Spleen (tissue), 11 donors: ENCODE measurements around the gene KCND3. TPM values are rescaled to one million over a fixed set of nuclear protein-coding genes. Genes with fewer than 3 reads are reported as not detected.

Experiments
- DNase-seq: peaks from one replicate; pipeline ENCODE4 v3.0.0-alpha.2; 2020
- H3K27ac ChIP-seq, 8 donors: fragments of 200-600 bp; sonication (generic) in 7 of 8; 1 replicate in 4 of 8; 2 replicates in 4 of 8; pipeline versions ENCODE4 v1.5.0 to v1.8.0; 2016 to 2021; ENCODE audit warnings: inconsistent platforms in 4 of 8, mild to moderate bottlenecking in 4 of 8, moderate library complexity in 1 of 8
- H3K27me3 ChIP-seq, 7 donors: fragments of 200-600 bp; sonication (generic) in 6 of 7; replicated peaks in 1 of 7; 1 replicate in 4 of 7; 2 replicates in 3 of 7; pipeline versions ENCODE4 v1.5.0 to v1.8.0; 2016 to 2021; ENCODE audit warnings: inconsistent platforms in 3 of 7, mild to moderate bottlenecking in 1 of 7
- H3K36me3 ChIP-seq, 6 donors: fragments of 200-600 bp; sonication (generic) in 5 of 6; 1 replicate in 4 of 6; 2 replicates in 2 of 6; pipeline versions ENCODE4 v1.5.0 to v1.8.0; 2016 to 2021; ENCODE audit warnings: inconsistent platforms in 2 of 6
- H3K4me1 ChIP-seq, 6 donors: fragments of 200-600 bp; sonication (generic) in 5 of 6; 1 replicate in 3 of 6; 2 replicates in 3 of 6; pipeline versions ENCODE4 v1.5.0 to v1.8.0; 2016 to 2021; ENCODE audit warnings: inconsistent platforms in 3 of 6
- H3K4me3 ChIP-seq, 8 donors: fragments of 200-600 bp; sonication (generic) in 7 of 8; 1 replicate in 4 of 8; 2 replicates in 4 of 8; pipeline versions ENCODE4 v1.5.0 to v1.8.0; 2016 to 2021; ENCODE audit warnings: inconsistent platforms in 4 of 8, mild to moderate bottlenecking in 4 of 8, moderate library complexity in 2 of 8
- H3K9me3 ChIP-seq, 8 donors: fragments of 200-600 bp; sonication (generic) in 7 of 8; 1 replicate in 4 of 8; 2 replicates in 4 of 8; pipeline versions ENCODE4 v1.5.0 to v1.8.0; 2016 to 2021; ENCODE audit warnings: inconsistent platforms in 4 of 8
- POLR2A ChIP-seq, 3 donors: fragments of 450-650 bp; IDR thresholded peaks; one replicate each; pipeline ENCODE4 v1.5.1; 2017; ENCODE audit warnings: antibody characterized with exemption in 3 of 3, mild to moderate bottlenecking in 1 of 3
- POLR2AphosphoS5 ChIP-seq, 3 donors: sonication (generic); formaldehyde crosslinking; IDR thresholded peaks; one replicate each; pipeline ENCODE4 v1.5.1; 2017; ENCODE audit warnings: antibody characterized with exemption in 3 of 3
- WGBS, 5 donors: extraction: QIAGEN DNeasy Blood & Tissue Kit in 3 of 5; methylation state at CpG; one replicate each; pipeline versions ENCODE4 v1.1.5 to v1.1.7; 2013 to 2018; 5-methylcytosine and 5-hydroxymethylcytosine counted together
- intact Hi-C: fragments of 100-400 bp; cut with DNase I; formaldehyde crosslinking; loops from one replicate; pipeline ENCODE4 v1.15.0; 2023; ENCODE audit warnings: low total_unique reads
- polyA plus RNA-seq, 3 donors: library from polyadenylated mRNA; stranded (reverse); fragments of 200-250 nt; gene quantifications; one replicate each; pipeline ENCODE4 v1.2.1, GENCODE V29; 2013
- total RNA-seq, 7 donors: library from RNA; depleted of rRNA in 3 of 7; stranded (reverse); fragments of >200 nt in 3 of 7; fragmentation: NEBNext Ultra II Directional in 4 of 7; extraction: Animal tissue kit (Norgen Biotek cat#: 25700) in 4 of 7; gene quantifications; one replicate each; pipeline versions ENCODE4 v1.1.0 to v1.2.1, GENCODE V29; 2016 to 2021
- TF ChIP-seq, protein P1 (sequence below), 11 experiments: fragments of 200-600 bp in 7 of 11; fragments of 450-650 bp in 4 of 11; sonication (generic) in 4 of 11; IDR thresholded peaks in 8 of 11; conservative IDR thresholded peaks in 3 of 11; 1 replicate in 7 of 11; 2 replicates in 4 of 11; pipeline versions ENCODE4 v1.4.0 to v1.8.0; 2016 to 2021; ENCODE audit warnings: antibody characterized with exemption in 11 of 11, inconsistent platforms in 4 of 11, mild to moderate bottlenecking in 1 of 11
- donor health status: healthy with polysubstance abuse.
- donor health status: DM: no; HTN: no; CAD: no; lungs with moderate emphysema.
- donor health status: DM: no; HTN: no; CAD: no.
- donor health status: Bipolar disorder and iron deficiency.
- donor health status: healthy.
- donor health status: DM: no; HTN: no; CAD: no.
- donor health status: DM: yes; HTN: yes; CAD: no.

Gene KCND3
- total and polyA plus RNA-seq, 10 donors: 0.67 to 14.2 (median 8.6) TPM

DNA sequence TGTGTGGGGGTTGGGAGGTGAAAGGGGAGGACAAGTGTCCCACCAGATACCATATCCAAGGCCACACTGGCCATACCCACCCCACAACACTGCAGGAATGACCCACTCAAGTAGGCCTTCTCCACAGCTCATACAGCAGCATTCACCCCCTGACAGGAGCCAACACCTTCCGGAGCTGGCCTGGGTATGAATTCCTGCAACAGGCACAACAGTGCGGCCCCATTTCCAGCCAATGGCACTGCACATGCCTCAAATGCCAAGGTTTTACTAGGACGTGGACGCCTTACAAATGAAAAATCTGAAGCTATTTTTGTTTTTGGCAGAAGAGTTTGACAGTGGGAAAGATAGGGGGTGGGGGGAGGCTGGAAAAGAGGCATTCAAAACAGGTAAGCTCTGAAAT lies 2.0 kb downstream of the KCND3 start:
- Histone ChIP-seq H3K27me3 (peaks cover 0 to 60% (median 28%) of the 10 kb centered on the region in 7 donors), H3K27ac (no peak overlapping the region), H3K9me3 (no peaks in the 10 kb centered on the region), H3K4me1 (peaks cover 8 to 42% (median 26%) of the 10 kb centered on the region in 6 donors), H3K4me3 (no peak overlapping the region), H3K36me3 (peaks cover 0 to 4% (median 0%) of the 10 kb centered on the region in 6 donors)
- no peak for TF ChIP-seq POLR2A (IDR thresholded peaks at IDR 0.05)
- TF ChIP-seq, protein P1, sequence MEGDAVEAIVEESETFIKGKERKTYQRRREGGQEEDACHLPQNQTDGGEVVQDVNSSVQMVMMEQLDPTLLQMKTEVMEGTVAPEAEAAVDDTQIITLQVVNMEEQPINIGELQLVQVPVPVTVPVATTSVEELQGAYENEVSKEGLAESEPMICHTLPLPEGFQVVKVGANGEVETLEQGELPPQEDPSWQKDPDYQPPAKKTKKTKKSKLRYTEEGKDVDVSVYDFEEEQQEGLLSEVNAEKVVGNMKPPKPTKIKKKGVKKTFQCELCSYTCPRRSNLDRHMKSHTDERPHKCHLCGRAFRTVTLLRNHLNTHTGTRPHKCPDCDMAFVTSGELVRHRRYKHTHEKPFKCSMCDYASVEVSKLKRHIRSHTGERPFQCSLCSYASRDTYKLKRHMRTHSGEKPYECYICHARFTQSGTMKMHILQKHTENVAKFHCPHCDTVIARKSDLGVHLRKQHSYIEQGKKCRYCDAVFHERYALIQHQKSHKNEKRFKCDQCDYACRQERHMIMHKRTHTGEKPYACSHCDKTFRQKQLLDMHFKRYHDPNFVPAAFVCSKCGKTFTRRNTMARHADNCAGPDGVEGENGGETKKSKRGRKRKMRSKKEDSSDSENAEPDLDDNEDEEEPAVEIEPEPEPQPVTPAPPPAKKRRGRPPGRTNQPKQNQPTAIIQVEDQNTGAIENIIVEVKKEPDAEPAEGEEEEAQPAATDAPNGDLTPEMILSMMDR (IDR thresholded peaks at IDR 0.05 in 8 of 11, conservative IDR thresholded peaks at IDR 0.05 in 3 of 11): no peak
- no peak for TF ChIP-seq POLR2AphosphoS5 (IDR thresholded peaks at IDR 0.05)
- 79 to 93% (median 87%) methylated on average over 4 of the region's 4 CpGs for WGBS, 5 donors
- intact Hi-C loops: no loop called here
- DNase-seq: no peak

DNA sequence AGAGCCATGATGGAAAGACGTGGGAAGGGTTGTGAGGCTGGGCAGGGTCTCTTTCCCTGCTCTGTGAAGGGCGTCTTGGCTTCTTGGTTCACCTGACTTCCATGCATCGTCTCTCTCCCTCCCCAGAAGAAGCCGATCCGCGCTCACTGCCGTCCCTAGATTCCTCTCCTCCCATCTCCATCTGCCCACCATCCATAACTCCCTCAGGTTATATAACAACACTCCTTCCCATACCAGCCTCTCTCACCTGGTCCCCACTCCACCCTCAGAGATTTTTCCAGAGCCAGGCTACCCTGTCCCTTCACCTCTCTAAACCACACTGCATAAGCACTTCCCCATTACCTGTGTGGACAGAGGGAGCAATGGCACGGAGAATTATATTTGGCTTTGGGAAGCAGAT lies 6.0 kb downstream of the KCND3 start:
- Histone ChIP-seq H3K27ac (no peak overlapping the region), H3K9me3 (no peaks in the 10 kb centered on the region), H3K4me1 (peaks cover 0 to 7% (median under 1%) of the 10 kb centered on the region in 6 donors), H3K36me3 (peaks cover 0 to 14% (median 0%) of the 10 kb centered on the region in 6 donors), H3K4me3 (no peak overlapping the region), H3K27me3 (peaks cover 0 to 27% (median 8%) of the 10 kb centered on the region in 7 donors)
- WGBS, 5 donors: 81 to 87% (median 83%) methylated on average over 8 of the region's 8 CpGs
- intact Hi-C loops: no loop called here
- no peak for TF ChIP-seq POLR2AphosphoS5 (IDR thresholded peaks at IDR 0.05)
- TF ChIP-seq, protein P1 (IDR thresholded peaks at IDR 0.05 in 8 of 11, conservative IDR thresholded peaks at IDR 0.05 in 3 of 11): no peak
- no peak for TF ChIP-seq POLR2A (IDR thresholded peaks at IDR 0.05)
- DNase-seq: no peak

DNA sequence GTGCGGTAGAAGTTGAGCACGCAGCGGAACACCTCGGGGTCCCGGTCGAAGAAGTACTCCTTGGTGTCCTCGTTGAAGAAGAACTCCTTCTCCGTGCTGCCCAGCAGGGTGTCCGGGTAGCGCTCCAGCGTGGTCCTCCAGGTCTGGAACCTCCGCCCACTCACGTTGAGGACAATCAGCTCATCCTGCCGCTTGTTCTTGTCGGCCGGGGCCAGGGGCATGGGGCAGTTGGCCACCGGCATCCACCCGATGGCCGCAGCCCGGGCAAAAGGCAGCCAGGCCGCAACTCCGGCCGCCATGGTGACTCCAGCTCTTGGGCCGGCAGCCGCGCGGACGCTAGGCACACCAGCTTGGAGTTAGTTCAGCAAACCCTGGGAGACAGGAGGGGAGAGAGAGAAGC lies 7.0 kb downstream of the KCND3 start:
- intact Hi-C loops: no loop called here
- WGBS, 5 donors: 93 to 97% (median 94%) methylated on average over 28 of the region's 28 CpGs
- Histone ChIP-seq H3K27me3 (peaks cover 0 to 27% (median 0%) of the 10 kb centered on the region in 7 donors), H3K27ac (no peak overlapping the region), H3K9me3 (no peaks in the 10 kb centered on the region), H3K4me3 (no peak overlapping the region), H3K4me1 (no peaks in the 10 kb centered on the region), H3K36me3 (peaks cover 0 to 14% (median 0%) of the 10 kb centered on the region in 6 donors)
- no peak for DNase-seq
- TF ChIP-seq, protein P1 (IDR thresholded peaks at IDR 0.05 in 8 of 11, conservative IDR thresholded peaks at IDR 0.05 in 3 of 11): no peak
- TF ChIP-seq POLR2A (IDR thresholded peaks at IDR 0.05) (no peak), POLR2AphosphoS5 (IDR thresholded peaks at IDR 0.05) (no peak)

DNA sequence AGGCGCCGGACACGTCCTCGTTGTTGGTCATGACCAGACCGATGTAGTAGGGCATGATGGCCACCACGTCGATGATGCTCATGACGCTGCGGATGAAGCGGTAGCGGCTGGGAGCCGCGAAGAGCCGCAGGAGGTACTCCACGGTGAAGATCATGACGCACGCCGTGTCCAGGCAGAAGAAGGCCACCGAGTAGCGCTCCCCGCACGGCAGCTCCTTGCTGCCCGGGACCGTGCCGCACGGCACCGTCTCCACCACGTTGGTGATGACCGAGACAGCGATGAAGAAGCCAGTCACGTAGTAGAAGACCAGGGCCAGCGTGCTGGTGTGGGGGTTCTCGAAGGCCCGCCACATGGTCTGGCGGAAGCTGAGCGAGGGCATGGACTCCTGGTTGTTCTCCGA lies 7.6 kb downstream of the KCND3 start:
- intact Hi-C loops: no loop called here
- DNase-seq: no peak
- Histone ChIP-seq H3K9me3 (no peaks in the 10 kb centered on the region), H3K36me3 (peaks cover 0 to 15% (median 0%) of the 10 kb centered on the region in 6 donors), H3K4me1 (no peaks in the 10 kb centered on the region), H3K27ac (no peak overlapping the region), H3K27me3 (peaks cover 0 to 27% (median 0%) of the 10 kb centered on the region in 7 donors), H3K4me3 (no peak overlapping the region)
- TF ChIP-seq POLR2AphosphoS5 (IDR thresholded peaks at IDR 0.05): no peak
- TF ChIP-seq, protein P1 (IDR thresholded peaks at IDR 0.05 in 8 of 11, conservative IDR thresholded peaks at IDR 0.05 in 3 of 11): no peak
- no peak for TF ChIP-seq POLR2A (IDR thresholded peaks at IDR 0.05)
- 95 to 98% (median 96%) methylated on average over 33 to 37 of the region's 37 CpGs for WGBS, 5 donors
